OCI-LY3 (cell line): Measurements from ENCODE around the gene ANO4.

Experiments
- EZH2phosphoT487 ChIP-seq: fragments of 200-600 bp; shearing (Covaris generic); IDR thresholded peaks from 2 replicates; pipeline ENCODE4 v1.6.1; 2018; ENCODE audit warnings: antibody characterized with exemption, mixed run types, low read depth
- TF ChIP-seq, protein P1 (sequence below): fragments of 200-600, 300-600 bp; sonication (generic); IDR thresholded peaks from 2 replicates; pipeline ENCODE4 v1.5.1; 2014; ENCODE audit warnings: antibody characterized with exemption, low read length, low read depth

DNA sequence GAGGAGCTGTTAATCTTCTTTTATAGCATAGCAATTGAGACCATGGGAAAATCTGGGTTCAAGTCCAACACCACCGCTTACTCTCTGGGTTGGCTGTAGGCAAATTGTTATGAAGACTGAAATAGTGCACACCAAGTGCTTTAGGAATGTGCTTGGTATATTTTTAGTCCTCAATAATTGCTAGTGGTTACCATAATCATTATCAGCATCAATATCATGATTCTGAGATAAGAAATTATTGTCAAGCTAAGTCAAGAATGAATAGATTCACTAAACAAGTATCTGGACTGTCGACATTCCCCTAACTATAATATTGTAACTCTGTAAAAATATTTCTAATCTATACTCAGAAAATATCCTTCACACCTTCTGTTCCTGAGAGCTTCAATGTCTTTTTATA is 48.5 kb downstream of the ANO4 start:
- TF ChIP-seq EZH2phosphoT487: no peak
- TF ChIP-seq, protein P1, sequence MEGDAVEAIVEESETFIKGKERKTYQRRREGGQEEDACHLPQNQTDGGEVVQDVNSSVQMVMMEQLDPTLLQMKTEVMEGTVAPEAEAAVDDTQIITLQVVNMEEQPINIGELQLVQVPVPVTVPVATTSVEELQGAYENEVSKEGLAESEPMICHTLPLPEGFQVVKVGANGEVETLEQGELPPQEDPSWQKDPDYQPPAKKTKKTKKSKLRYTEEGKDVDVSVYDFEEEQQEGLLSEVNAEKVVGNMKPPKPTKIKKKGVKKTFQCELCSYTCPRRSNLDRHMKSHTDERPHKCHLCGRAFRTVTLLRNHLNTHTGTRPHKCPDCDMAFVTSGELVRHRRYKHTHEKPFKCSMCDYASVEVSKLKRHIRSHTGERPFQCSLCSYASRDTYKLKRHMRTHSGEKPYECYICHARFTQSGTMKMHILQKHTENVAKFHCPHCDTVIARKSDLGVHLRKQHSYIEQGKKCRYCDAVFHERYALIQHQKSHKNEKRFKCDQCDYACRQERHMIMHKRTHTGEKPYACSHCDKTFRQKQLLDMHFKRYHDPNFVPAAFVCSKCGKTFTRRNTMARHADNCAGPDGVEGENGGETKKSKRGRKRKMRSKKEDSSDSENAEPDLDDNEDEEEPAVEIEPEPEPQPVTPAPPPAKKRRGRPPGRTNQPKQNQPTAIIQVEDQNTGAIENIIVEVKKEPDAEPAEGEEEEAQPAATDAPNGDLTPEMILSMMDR: no peak
